Fibroblast of villous mesenchyme (primary cell): ENCODE results near the gene ARFRP1. TPM values are rescaled to one million over a fixed set of nuclear protein-coding genes. Genes with fewer than 3 reads are reported as not detected.

ENCODE experiments used
- DNase-seq: peaks from one replicate; pipeline ENCODE4 v3.0.0-alpha.2; 2010; ENCODE audit warnings: low read depth
- H3K4me3 ChIP-seq: 2 replicates; pipeline ENCODE4 v1.5.1; 2011; ENCODE audit warnings: low read depth, mild to moderate bottlenecking, low read length
- CTCF ChIP-seq: IDR thresholded peaks from 2 replicates; pipeline ENCODE4 v1.5.1; 2012; ENCODE audit warnings: low read depth, mild to moderate bottlenecking, low read length; ENCODE audit not compliant: insufficient read depth
- total RNA-seq: library from RNA; depleted of rRNA; stranded (reverse); fragments of >200 nt; gene quantifications from 2 replicates; pipeline ENCODE4 v1.2.3, GENCODE V29; 2012

Gene ARFRP1
- total RNA-seq = 24.2 and 30.3 TPM in 2 replicates

- TF ChIP-seq CTCF = no peak
- peak; percentile 81 for DNase-seq
- peak within 1 kb of the TSS; percentile 80 for H3K4me3 ChIP-seq
Measured at GRCh38 chr20:63707558-63708300, at the start of gene ARFRP1, which contains the start of gene ZGPAT. TSS of gene ARFRP1 (minus strand) at chr20:63707976. CDS start at chr20:63707091, 885 bp downstream. TSS of gene ZGPAT (plus strand) at chr20:63708039. CDS start at chr20:63708581, 542 bp downstream.

GRCh38 chr20:63756648-63756991 is 48.8 kb upstream of the ARFRP1 start:
- no peak for DNase-seq
- no peak for TF ChIP-seq CTCF
- no peak overlapping the region for H3K4me3 ChIP-seq

GRCh38 chr20:63755933-63756647 is 48.3 kb upstream of the ARFRP1 start:
- DNase-seq = no peak
- no peak for TF ChIP-seq CTCF
- no peak overlapping the region for H3K4me3 ChIP-seq

GRCh38 chr20:63754008-63754407 is 46.2 kb upstream of the ARFRP1 start:
- H3K4me3 ChIP-seq = no peak overlapping the region
- peak; percentile 11 for DNase-seq
- TF ChIP-seq CTCF = no peak

GRCh38 chr20:63753381-63753780 is 45.6 kb upstream of the ARFRP1 start:
- DNase-seq = no peak
- no peak for TF ChIP-seq CTCF
- no peak overlapping the region for H3K4me3 ChIP-seq

GRCh38 chr20:63752411-63753101 is 44.8 kb upstream of the ARFRP1 start:
- no peak for DNase-seq
- no peak overlapping the region for H3K4me3 ChIP-seq
- TF ChIP-seq CTCF = no peak
